GM12878 (cell line): ENCODE results near the gene ARID5B. TPM values are rescaled to one million over a fixed set of nuclear protein-coding genes. Genes with fewer than 3 reads are reported as not detected.

Experiments used
- ATAC-seq: fragments of 200-7000 bp; cut with Tn5 transposase; 3 replicates; pipeline ENCODE4 v1.9.1; 2020; ENCODE audit warnings: mild to moderate bottlenecking, moderate library complexity
- BruUV-seq: library from RNA; stranded (reverse); fragments of 400-500 nt; replicated peaks from 2 replicates; lab custom pipeline; 2021; lab: Mats Ljungman, UMichigan
- CTCF ChIA-PET: fragments of 300-600 bp; sonication (Branson Sonifier 250); formaldehyde crosslinking; extraction: SDS; loops from one replicate; lab custom pipeline; 2021; ENCODE audit warnings: inconsistent platforms; lab: Yijun Ruan, JAX
- POLR2A ChIA-PET: fragments of 350-600 bp; formaldehyde crosslinking; extraction: SDS; loops from one replicate; lab custom pipeline; 2021; ENCODE audit warnings: inconsistent platforms; lab: Charles Lee
- RAD21 ChIA-PET: fragments of 300-600 bp; sonication (Branson Sonifier 250); formaldehyde crosslinking; loops from one replicate; lab custom pipeline; 2023; ENCODE audit warnings: antibody characterized with exemption; ENCODE audit not compliant: unreplicated experiment; lab: Charles Lee
- SMC1A ChIA-PET: fragments of 300-600 bp; sonication (Branson Sonifier 250); formaldehyde crosslinking; loops from one replicate; lab custom pipeline; 2023; ENCODE audit not compliant: unreplicated experiment, uncharacterized antibody; lab: Charles Lee
- DNase-seq: peaks from one replicate; pipeline ENCODE4 v3.0.0-alpha.2; 2011; ENCODE audit warnings: low read depth, low spot score
- FAIRE-seq: peaks from 3 replicates; lab custom pipeline; 2011; peaks lifted over from hg19 to GRCh38; lab: Jason Lieb, UNC
- H2AFZ ChIP-seq: 2 replicates; pipeline ENCODE4 v1.6.0; 2011; ENCODE audit warnings: low read depth, low read length, control low read depth; ENCODE audit not compliant: control insufficient read depth
- H3K27ac ChIP-seq: 2 replicates; pipeline ENCODE4 v1.5.1; 2011; ENCODE audit warnings: control low read depth; ENCODE audit not compliant: control insufficient read depth, insufficient read depth
- H3K27me3 ChIP-seq, 2 experiments: replicated peaks in 1 of 2; 2 replicates each; pipeline versions ENCODE4 v1.6.0 to v1.6.1; 2011; ENCODE audit warnings: low read length in 1 of 2; ENCODE audit not compliant: control insufficient read depth in 2 of 2, insufficient read depth in 2 of 2
- H3K36me3 ChIP-seq, 2 experiments: 2 replicates each; pipeline ENCODE4 v1.5.1; 2011; ENCODE audit warnings: low read length in 1 of 2; ENCODE audit not compliant: control insufficient read depth in 2 of 2, insufficient read depth in 2 of 2
- H3K4me1 ChIP-seq: 2 replicates; pipeline ENCODE4 v1.6.1; 2011; ENCODE audit warnings: mild to moderate bottlenecking, low read length, moderate library complexity, mixed read lengths; ENCODE audit not compliant: control insufficient read depth, insufficient read depth
- H3K4me2 ChIP-seq: 2 replicates; pipeline ENCODE4 v1.6.0; 2011; ENCODE audit warnings: control low read depth; ENCODE audit not compliant: control insufficient read depth, insufficient read depth
- H3K4me3 ChIP-seq: fragments of 200-600 bp; sonication (generic); 2 replicates; pipeline ENCODE4 v1.5.1; 2016
- H3K79me2 ChIP-seq: 2 replicates; pipeline ENCODE4 v1.6.0; 2011; ENCODE audit warnings: low read length; ENCODE audit not compliant: control insufficient read depth, insufficient read depth
- H3K9ac ChIP-seq: 2 replicates; pipeline ENCODE4 v1.8.0; 2011; ENCODE audit warnings: low read length, control low read depth, mixed read lengths; ENCODE audit not compliant: control insufficient read depth, insufficient read depth
- H3K9me3 ChIP-seq: replicated peaks from 3 replicates; pipeline ENCODE4 v1.5.1; 2011; ENCODE audit warnings: mild to moderate bottlenecking, low read length; ENCODE audit not compliant: control insufficient read depth, insufficient read depth
- H4K20me1 ChIP-seq: 2 replicates; pipeline ENCODE4 v1.6.0; 2011; ENCODE audit not compliant: control insufficient read depth, insufficient read depth
- EED ChIP-seq: sonication (generic); IDR thresholded peaks from 2 replicates; pipeline ENCODE4 v1.6.1; 2016; ENCODE audit warnings: antibody characterized with exemption, low read depth
- ELK1 ChIP-seq: IDR thresholded peaks from 2 replicates; pipeline ENCODE4 v1.6.1; 2012; ENCODE audit warnings: low read depth, low read length, improper control_type of control experiment
- MTA3 ChIP-seq: IDR thresholded peaks from 2 replicates; pipeline ENCODE4 v1.6.1; 2012; ENCODE audit warnings: low read length, inconsistent platforms, borderline replicate concordance
- NBN ChIP-seq: fragments of 450-650 bp; IDR thresholded peaks from 2 replicates; pipeline ENCODE4 v1.6.1; 2016
- NR2C1 ChIP-seq: fragments of 450-650 bp; IDR thresholded peaks from 2 replicates; pipeline ENCODE4 v1.6.1; 2017; ENCODE audit warnings: antibody characterized with exemption, mild to moderate bottlenecking, moderate library complexity
- NR2F1 ChIP-seq: fragments of 450-650 bp; conservative IDR thresholded peaks from 2 replicates; pipeline ENCODE4 v1.6.1; 2017; ENCODE audit warnings: mild to moderate bottlenecking
- whole genome bisulfite sequencing: methylation state at CpG from one replicate; pipeline ENCODE4 v1.1.6; 2016; ENCODE audit warnings: low lambda C conversion rate; ENCODE audit not compliant: insufficient replicate concordance, insufficient coverage; ENCODE audit errors: missing lambda C conversion rate; 5-methylcytosine and 5-hydroxymethylcytosine counted together
- in situ Hi-C: fragments of 300-500 bp; cut with MboI; formaldehyde crosslinking; loops from 9 replicates; pipeline ENCODE4 v1.14.3; 2018; ENCODE audit warnings: mixed read lengths
- intact Hi-C: fragments of 100-400 bp; cut with micrococcal nuclease; formaldehyde crosslinking; loops from one replicate; pipeline ENCODE4 v1.14.2; 2022; ENCODE audit not compliant: unreplicated experiment
- polyA plus RNA-seq, 11 experiments: library from polyadenylated mRNA; depleted of rRNA in 4 of 11; unstranded in 6 of 11; stranded (reverse) in 5 of 11; fragments of >200 nt; fragmentation: Nextera tagmentation in 4 of 11; fragmentation: Illumina TruSeq in 1 of 11; extraction: Ambion mirVana in 4 of 11; extraction: Trizol in 1 of 11; gene quantifications; 1 replicate in 1 of 11; 2 replicates in 10 of 11; pipeline versions ENCODE4 v1.2.1 to v1.2.3, GENCODE V29; 2011 to 2016; ENCODE audit warnings: inconsistent platforms in 2 of 11, missing spikeins in 2 of 11, low read depth in 1 of 11
- total RNA-seq, 4 experiments: library from RNA; depleted of rRNA in 3 of 4; stranded (reverse); fragments of >200 nt in 3 of 4; fragmentation: Illumina TruSeq in 1 of 4; extraction: Trizol in 1 of 4; gene quantifications; 2 replicates each; pipeline versions ENCODE4 v1.2.1 to v1.2.3, GENCODE V29; 2013 to 2021
- TF ChIP-seq, protein P1 (sequence below): fragments of 450-650 bp; IDR thresholded peaks from 2 replicates; pipeline ENCODE4 v1.6.1; 2017; ENCODE audit warnings: mild to moderate bottlenecking, low read depth, inconsistent platforms; ENCODE audit not compliant: poor library complexity, severe bottlenecking

ARID5B gene
- total and polyA plus RNA-seq, 10 of the 15 experiments (the other 5 are each of a cell fraction or from before 2014, with no cell fraction given) = 2.7 to 8.5 (median 6.1) TPM

GRCh38 chr10:61952028-61952674, 50.7 kb downstream of the ARID5B start:
- Histone ChIP-seq H3K4me3 (no peak overlapping the region), H2AFZ (no peak overlapping the region), H3K36me3 (peaks cover 0 to 31% of the 10 kb centered on the region in 2 experiments; a peak in 1 of 4 replicates), H3K4me2 (no peak overlapping the region), H3K27me3 (no peaks in the 10 kb centered on the region), H3K9me3 (no peaks in the 10 kb centered on the region), H3K4me1 (peaks cover under 1% of the 10 kb centered on the region; the same call in 1 of the 2 replicates), H4K20me1 (no peaks in the 10 kb centered on the region), H3K79me2 (peaks cover 5% of the 10 kb centered on the region), H3K9ac (no peak overlapping the region), H3K27ac (no peak overlapping the region)
- 87% methylated on average over 5 of the region's 5 CpGs for WGBS
- intact Hi-C loops (no loop called here), in situ Hi-C loops (no loop called here)
- ChIA-PET POLR2A (interaction anchor here (0.5 kb wide), 1 partner anchor 16 kb away, joined by 3 read pairs; no protein-coding TSS in a partner anchor), RAD21 (no interaction called here), SMC1A (interaction anchor here (1.1 to 2.2 kb wide), 2 partner anchors 9 to 75 kb away, joined by 3 to 7 read pairs; no protein-coding TSS in a partner anchor), CTCF (interaction anchor here (1.0 kb wide), 1 partner anchor 45 kb away, joined by 3 read pairs; no protein-coding TSS in a partner anchor)
- ATAC-seq (no peak), DNase-seq (no peak), FAIRE-seq (no peak)
- TF ChIP-seq, protein P1, sequence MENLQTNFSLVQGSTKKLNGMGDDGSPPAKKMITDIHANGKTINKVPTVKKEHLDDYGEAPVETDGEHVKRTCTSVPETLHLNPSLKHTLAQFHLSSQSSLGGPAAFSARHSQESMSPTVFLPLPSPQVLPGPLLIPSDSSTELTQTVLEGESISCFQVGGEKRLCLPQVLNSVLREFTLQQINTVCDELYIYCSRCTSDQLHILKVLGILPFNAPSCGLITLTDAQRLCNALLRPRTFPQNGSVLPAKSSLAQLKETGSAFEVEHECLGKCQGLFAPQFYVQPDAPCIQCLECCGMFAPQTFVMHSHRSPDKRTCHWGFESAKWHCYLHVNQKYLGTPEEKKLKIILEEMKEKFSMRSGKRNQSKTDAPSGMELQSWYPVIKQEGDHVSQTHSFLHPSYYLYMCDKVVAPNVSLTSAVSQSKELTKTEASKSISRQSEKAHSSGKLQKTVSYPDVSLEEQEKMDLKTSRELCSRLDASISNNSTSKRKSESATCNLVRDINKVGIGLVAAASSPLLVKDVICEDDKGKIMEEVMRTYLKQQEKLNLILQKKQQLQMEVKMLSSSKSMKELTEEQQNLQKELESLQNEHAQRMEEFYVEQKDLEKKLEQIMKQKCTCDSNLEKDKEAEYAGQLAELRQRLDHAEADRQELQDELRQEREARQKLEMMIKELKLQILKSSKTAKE = no peak
- TF ChIP-seq ELK1 (no peak), EED (no peak), MTA3 (no peak), NBN (no peak), NR2F1 (no peak), NR2C1 (no peak)
- BruUV-seq = TSS peak; percentile 39
